Astrocyte of the spinal cord (primary cell): ENCODE data around the gene TEX14.
A peak's percentile ranks its signal among the peaks of the same experiment; 100 is the strongest.

Experiments used
- DNase-seq: peaks from one replicate; pipeline ENCODE4 v3.0.0; 2011; ENCODE audit warnings: low read depth, low spot score
- H3K4me3 ChIP-seq: 2 replicates; pipeline ENCODE4 v1.5.1; 2011; ENCODE audit warnings: low read depth, mild to moderate bottlenecking, low read length, moderate library complexity
- in situ Hi-C: cut with HindIII; loops from 2 replicates; pipeline ENCODE4 v1.10.0; 2017; ENCODE audit warnings: low sequenced_read_pairs
- TF ChIP-seq, protein P1 (sequence below): IDR thresholded peaks from 2 replicates; pipeline ENCODE4 v1.5.1; 2012; ENCODE audit warnings: low read depth, mild to moderate bottlenecking, low read length, inconsistent platforms

TEX14 gene

DNA sequence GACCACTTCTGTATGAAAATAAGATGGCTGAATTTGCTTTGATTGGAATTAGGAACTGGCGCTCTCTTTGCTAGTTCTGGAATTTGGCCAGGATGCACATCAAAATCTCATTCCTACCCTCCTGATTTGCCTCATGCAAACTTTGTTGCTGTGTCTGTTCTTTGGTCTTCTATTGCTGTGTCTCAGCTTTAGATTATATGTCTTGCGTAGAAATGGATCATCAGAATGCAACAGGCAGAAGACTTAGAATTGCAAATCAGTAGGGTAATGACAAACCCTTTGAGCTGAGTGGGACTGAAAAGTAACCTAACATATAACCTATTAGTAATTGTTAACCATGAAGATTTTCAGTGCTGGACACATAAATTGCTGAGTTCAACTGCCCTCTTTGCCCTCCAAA lies 30.9 kb upstream of the TEX14 start:
- no peak overlapping the region for H3K4me3 ChIP-seq
- no peak for DNase-seq
- in situ Hi-C loops, result no loop called here
- TF ChIP-seq, protein P1, sequence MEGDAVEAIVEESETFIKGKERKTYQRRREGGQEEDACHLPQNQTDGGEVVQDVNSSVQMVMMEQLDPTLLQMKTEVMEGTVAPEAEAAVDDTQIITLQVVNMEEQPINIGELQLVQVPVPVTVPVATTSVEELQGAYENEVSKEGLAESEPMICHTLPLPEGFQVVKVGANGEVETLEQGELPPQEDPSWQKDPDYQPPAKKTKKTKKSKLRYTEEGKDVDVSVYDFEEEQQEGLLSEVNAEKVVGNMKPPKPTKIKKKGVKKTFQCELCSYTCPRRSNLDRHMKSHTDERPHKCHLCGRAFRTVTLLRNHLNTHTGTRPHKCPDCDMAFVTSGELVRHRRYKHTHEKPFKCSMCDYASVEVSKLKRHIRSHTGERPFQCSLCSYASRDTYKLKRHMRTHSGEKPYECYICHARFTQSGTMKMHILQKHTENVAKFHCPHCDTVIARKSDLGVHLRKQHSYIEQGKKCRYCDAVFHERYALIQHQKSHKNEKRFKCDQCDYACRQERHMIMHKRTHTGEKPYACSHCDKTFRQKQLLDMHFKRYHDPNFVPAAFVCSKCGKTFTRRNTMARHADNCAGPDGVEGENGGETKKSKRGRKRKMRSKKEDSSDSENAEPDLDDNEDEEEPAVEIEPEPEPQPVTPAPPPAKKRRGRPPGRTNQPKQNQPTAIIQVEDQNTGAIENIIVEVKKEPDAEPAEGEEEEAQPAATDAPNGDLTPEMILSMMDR, result no peak

DNA sequence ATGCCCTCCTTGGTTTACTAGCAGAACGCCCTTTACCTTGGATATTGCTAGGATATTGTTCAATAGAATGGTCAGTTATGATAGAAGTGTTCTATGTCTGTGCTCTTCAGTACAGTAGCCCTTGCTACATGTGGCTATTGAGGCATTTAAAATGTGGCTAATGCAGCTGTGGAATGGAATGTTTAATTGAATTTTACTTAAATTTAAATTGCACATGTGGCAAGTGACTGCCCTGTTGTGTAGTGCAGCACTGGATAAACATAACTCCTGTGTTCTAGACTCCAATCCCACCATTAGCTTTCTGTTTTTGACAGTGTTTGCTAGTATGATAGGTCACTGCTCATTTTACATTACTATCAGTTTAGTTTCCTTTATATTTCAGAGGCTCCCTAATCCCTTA lies 30.4 kb upstream of the TEX14 start:
- in situ Hi-C loops, result no loop called here
- TF ChIP-seq, protein P1, result no peak
- DNase-seq, result no peak
- no peak overlapping the region for H3K4me3 ChIP-seq

DNA sequence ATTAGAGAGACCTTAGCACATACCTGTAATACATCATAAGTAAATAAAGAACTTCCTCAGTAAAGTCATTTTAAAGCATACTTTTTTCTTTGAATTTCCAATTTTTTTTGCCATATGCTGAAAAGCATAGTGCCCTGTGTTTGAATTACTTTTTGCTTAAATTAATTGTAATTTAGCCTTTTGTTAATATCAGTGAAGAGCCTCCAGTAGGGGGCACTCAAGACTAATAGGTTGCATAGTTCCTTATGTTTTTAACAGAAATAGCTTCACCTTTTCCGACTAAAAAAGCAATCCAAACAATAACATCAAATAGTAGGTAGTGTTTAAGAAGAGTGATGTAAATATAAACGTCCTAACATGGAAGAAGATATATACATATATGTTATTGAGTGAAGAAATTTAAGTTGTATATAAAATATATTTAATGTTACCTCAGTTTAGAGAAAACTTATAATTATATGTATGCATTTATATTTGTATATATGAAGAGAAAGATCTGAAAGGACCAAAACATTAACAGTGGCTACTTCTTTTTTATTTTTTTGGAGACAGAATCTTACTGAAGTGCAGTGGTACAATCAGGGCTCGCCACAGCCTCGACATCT lies 19.2 kb upstream of the TEX14 start:
- no peak overlapping the region for H3K4me3 ChIP-seq
- in situ Hi-C loops, result no loop called here
- DNase-seq, result peak; percentile 74
- TF ChIP-seq, protein P1, result peak; percentile 64

DNA sequence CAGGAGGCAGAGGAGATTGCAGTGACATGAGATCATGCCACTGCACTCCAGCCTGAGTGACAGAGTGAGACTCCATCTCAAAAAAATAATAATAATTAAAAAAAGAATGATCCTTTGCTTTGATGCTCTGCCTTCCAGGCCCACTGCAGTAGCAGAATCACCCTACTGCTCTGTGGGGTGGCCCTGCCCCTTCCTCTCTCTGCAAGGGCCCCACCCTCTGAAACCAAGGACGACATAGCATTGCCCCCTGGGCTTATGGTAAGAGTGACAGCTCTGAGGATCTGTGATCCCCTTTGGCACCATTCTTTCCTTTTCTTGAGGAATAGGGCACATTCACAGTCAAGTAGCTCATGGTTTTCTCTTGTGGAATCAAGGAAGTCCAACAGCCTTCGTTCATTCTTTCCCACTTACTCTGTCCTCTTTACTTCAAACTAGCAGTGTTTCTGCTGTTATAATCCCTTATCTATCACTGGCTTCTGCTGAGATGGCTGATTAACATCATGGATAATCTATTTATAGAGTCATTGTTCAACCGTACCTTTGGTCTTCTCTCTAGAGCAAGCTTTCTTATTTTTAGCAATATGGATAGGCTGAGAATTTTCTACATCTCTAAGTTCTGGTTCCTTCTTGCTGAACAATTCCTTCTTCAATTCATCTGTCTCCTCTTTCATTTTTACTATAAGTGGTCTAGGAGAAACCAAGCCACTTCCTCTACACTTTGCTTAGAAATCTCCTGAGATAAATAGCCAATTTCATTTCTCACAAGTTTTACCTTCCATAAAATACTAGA lies 14.7 kb upstream of the TEX14 start:
- no peak for DNase-seq

DNA sequence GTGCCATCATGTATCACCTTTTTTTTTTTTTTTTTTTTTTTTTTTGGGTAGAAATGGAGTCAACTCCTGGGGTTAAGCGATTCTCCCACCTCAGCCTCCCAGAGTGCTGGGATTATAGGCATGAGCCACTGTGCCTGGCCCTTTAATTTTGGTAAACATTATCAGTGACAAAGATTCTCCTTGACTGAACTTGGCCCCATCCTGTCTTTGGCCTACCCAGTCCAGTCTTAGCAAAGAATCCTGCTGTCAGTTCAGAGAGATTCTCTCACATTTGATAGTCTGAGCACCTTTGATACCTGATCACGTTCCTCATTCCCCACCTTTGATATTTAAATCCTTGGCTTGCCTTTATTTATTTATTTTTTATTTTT lies 12.1 kb upstream of the TEX14 start:
- TF ChIP-seq, protein P1, result no peak
- no peak overlapping the region for H3K4me3 ChIP-seq
- in situ Hi-C loops, result no loop called here
- DNase-seq, result no peak

More for the DNA sequence above, 14.7 kb upstream of the TEX14 start:
- TF ChIP-seq, protein P1, result no peak
- no peak overlapping the region for H3K4me3 ChIP-seq
- in situ Hi-C loops, result no loop called here

DNA sequence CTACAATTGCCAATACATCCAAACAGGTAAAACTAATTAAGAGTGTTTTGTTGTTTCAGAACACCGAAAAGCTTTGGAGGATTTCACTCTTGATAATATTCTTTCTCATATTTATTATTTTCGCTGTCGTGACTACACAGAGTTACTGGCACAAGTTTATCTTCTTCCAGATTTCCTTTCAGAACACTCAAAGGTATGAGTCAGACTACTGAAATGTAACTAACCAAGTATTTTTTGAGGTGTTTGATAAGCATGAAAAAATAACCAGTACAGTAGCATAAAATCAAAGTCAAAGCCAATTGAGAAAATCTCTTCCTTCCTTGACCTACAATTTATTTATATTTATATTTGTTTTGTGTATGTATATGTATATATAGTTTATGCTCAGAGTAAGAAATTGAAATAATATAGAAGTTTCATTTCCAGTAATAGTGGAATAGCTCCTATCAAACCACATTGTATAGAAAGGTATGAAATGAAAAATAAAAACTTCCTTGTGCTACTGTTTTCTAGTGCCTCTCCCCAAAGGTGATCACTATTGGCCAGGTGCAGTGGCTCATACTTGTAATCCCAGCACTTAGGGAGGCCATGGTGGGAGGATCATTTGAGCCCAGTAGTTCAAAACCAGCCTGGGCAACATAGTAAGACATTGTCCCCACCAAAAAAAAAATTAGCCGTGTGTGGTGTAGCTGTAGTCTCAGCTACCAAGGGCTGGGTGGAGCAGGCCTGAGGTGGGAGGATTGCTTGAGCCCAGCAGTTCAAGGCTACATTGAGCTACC lies 11.5 kb upstream of the TEX14 start:
- TF ChIP-seq, protein P1, result no peak
- DNase-seq, result peak; percentile 62
- H3K4me3 ChIP-seq, result no peak overlapping the region
- in situ Hi-C loops, result no loop called here
